ENCODE results near the gene CAPZA2.

CAPZA2 gene

DNA sequence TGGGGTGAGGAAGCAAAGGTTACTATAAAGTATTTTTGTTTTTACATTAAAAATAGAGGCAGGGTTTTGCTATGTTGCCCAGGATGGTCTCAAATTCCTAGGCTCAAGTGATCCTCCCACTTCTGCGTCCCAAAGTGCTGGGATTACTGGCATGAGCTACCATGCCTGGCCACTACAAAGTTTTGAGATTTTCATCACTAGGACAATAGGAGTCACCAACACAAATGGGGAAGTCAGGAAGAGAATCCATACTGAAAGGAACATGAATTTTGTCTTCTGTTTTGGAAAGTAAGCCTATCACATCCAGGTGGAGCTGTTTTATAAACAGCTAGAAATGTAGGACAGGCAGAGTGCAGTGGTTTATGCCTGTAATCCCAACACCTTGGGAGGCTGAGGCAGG is 20.0 kb upstream of the CAPZA2 start (continued):
- TF ChIP-seq ZNF426 (tag by site-specific recombination; IDR thresholded peaks at IDR 0.05), result no peak
- no peak for TF ChIP-seq SETDB1 (IDR thresholded peaks at IDR 0.05; ENCODE audit: insufficient read length, low read length)
- TF ChIP-seq ZBTB1 (tag by site-specific recombination; IDR thresholded peaks at IDR 0.05), result no peak
- TF ChIP-seq ZNF548 (tag by site-specific recombination; IDR thresholded peaks at IDR 0.05), result no peak
- TF ChIP-seq ZNF777 (tag by site-specific recombination; IDR thresholded peaks at IDR 0.05; ENCODE audit: borderline replicate concordance), result no peak
- TF ChIP-seq, protein P1, sequence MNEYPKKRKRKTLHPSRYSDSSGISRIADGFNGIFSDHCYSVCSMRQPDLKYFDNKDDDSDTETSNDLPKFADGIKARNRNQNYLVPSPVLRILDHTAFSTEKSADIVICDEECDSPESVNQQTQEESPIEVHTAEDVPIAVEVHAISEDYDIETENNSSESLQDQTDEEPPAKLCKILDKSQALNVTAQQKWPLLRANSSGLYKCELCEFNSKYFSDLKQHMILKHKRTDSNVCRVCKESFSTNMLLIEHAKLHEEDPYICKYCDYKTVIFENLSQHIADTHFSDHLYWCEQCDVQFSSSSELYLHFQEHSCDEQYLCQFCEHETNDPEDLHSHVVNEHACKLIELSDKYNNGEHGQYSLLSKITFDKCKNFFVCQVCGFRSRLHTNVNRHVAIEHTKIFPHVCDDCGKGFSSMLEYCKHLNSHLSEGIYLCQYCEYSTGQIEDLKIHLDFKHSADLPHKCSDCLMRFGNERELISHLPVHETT (tag by site-specific recombination; IDR thresholded peaks at IDR 0.05), result no peak
- TF ChIP-seq, protein P2, sequence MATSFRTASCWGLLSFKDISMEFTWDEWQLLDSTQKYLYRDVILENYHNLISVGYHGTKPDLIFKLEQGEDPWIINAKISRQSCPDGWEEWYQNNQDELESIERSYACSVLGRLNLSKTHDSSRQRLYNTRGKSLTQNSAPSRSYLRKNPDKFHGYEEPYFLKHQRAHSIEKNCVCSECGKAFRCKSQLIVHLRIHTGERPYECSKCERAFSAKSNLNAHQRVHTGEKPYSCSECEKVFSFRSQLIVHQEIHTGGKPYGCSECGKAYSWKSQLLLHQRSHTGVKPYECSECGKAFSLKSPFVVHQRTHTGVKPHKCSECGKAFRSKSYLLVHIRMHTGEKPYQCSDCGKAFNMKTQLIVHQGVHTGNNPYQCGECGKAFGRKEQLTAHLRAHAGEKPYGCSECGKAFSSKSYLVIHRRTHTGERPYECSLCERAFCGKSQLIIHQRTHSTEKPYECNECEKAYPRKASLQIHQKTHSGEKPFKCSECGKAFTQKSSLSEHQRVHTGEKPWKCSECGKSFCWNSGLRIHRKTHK (tag by site-specific recombination; IDR thresholded peaks at IDR 0.05), result no peak
- no peak for TF ChIP-seq REPIN1 (tag by site-specific recombination; IDR thresholded peaks at IDR 0.05; ENCODE audit: low read depth)
- TF ChIP-seq ZNF341 (tag by site-specific recombination; IDR thresholded peaks at IDR 0.05; ENCODE audit: low read depth), result no peak
- no peak for TF ChIP-seq OVOL3 (tag by site-specific recombination; IDR thresholded peaks at IDR 0.05)
- TF ChIP-seq ZNF677 (tag by site-specific recombination; IDR thresholded peaks at IDR 0.05), result no peak
- TF ChIP-seq, protein P3, sequence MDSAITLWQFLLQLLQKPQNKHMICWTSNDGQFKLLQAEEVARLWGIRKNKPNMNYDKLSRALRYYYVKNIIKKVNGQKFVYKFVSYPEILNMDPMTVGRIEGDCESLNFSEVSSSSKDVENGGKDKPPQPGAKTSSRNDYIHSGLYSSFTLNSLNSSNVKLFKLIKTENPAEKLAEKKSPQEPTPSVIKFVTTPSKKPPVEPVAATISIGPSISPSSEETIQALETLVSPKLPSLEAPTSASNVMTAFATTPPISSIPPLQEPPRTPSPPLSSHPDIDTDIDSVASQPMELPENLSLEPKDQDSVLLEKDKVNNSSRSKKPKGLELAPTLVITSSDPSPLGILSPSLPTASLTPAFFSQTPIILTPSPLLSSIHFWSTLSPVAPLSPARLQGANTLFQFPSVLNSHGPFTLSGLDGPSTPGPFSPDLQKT (IDR thresholded peaks at IDR 0.05; ENCODE audit: borderline replicate concordance, low read depth, low read length), result no peak

DNA sequence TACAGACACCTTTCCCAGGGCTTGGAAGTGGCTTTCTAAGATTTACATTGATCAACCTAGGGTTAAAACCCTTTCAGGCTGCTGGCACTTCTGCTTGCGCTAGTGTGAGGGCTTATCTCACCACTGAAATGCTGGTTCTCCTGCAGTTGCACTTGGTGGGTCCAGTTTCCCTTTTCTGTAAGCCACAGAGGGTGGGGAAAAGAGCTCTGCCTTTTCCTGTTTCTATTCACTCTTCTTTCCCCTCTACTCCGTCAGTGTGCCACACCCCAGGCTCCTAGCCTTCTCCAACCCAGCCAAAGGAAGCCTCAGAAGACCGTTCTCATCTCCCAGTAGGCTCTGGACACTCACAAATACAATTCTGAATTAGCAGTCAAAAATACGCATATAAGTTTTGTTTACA is 19.0 kb upstream of the CAPZA2 start:
- POLR2A ChIA-PET, result no interaction called here
- no peak overlapping the region for H3K4me3 ChIP-seq (ENCODE audit: low read depth, low read length)
- TF ChIP-seq ZNF239 (tag by site-specific recombination; IDR thresholded peaks at IDR 0.05), result no peak
- no peak for TF ChIP-seq ZNF76 (tag by site-specific recombination; IDR thresholded peaks at IDR 0.05; ENCODE audit: borderline replicate concordance, low read depth)
- H3K4me1 ChIP-seq (ENCODE audit: control insufficient read depth, insufficient read depth, low read length), result no peaks in the 10 kb centered on the region
- H3K27ac ChIP-seq (ENCODE audit: extremely low read depth, low read depth, low read length), result no peak overlapping the region
- CTCF ChIA-PET, result no interaction called here
- H3K36me3 ChIP-seq (ENCODE audit: control insufficient read depth in 2 of 2, insufficient read depth in 1 of 2, low read length in 2 of 2), result no peaks in the 10 kb centered on the region
- H3K9me3 ChIP-seq (ENCODE audit: control insufficient read depth, insufficient read depth, low read depth, low read length), result no peaks in the 10 kb centered on the region

DNA sequence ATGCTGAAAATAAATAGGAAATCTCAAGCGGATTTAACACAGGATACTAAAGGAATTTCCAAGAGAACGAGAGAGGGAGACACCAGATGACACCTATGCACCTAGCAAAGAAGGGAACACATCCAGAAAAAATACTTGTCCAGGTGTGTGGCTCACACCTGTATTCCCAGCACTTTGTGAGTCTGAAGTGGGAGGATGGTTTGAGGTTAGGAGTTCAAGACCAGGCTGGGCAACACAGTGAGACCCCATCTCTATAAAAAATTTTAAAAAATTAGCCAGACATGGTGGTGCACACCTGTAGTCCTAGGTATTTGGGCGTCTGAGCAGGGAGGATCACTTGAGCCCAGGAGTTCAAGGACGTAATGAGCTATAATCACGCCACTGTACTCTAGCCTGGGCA is 11.2 kb upstream of the CAPZA2 start:
- CTCF ChIA-PET, result no interaction called here
- H3K36me3 ChIP-seq (ENCODE audit: control insufficient read depth in 2 of 2, insufficient read depth in 1 of 2, low read length in 2 of 2), result no peaks in the 10 kb centered on the region

More for the DNA sequence above, 11.2 kb upstream of the CAPZA2 start:
- TF ChIP-seq ZNF121 (tag by site-specific recombination; IDR thresholded peaks at IDR 0.05), result peak; percentile 69
- TF ChIP-seq, protein P4, sequence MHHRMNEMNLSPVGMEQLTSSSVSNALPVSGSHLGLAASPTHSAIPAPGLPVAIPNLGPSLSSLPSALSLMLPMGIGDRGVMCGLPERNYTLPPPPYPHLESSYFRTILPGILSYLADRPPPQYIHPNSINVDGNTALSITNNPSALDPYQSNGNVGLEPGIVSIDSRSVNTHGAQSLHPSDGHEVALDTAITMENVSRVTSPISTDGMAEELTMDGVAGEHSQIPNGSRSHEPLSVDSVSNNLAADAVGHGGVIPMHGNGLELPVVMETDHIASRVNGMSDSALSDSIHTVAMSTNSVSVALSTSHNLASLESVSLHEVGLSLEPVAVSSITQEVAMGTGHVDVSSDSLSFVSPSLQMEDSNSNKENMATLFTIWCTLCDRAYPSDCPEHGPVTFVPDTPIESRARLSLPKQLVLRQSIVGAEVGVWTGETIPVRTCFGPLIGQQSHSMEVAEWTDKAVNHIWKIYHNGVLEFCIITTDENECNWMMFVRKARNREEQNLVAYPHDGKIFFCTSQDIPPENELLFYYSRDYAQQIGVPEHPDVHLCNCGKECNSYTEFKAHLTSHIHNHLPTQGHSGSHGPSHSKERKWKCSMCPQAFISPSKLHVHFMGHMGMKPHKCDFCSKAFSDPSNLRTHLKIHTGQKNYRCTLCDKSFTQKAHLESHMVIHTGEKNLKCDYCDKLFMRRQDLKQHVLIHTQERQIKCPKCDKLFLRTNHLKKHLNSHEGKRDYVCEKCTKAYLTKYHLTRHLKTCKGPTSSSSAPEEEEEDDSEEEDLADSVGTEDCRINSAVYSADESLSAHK (tag by site-specific recombination; IDR thresholded peaks at IDR 0.05), result no peak
- POLR2A ChIA-PET, result no interaction called here
- Histone ChIP-seq H3K4me3 (ENCODE audit: low read depth, low read length) (no peak overlapping the region), H3K27ac (ENCODE audit: extremely low read depth, low read depth, low read length) (no peak overlapping the region), H3K4me1 (ENCODE audit: control insufficient read depth, insufficient read depth, low read length) (no peaks in the 10 kb centered on the region), H3K9me3 (ENCODE audit: control insufficient read depth, insufficient read depth, low read depth, low read length) (no peaks in the 10 kb centered on the region)

All from HEK293 (cell line).